Measurements from ENCODE around the gene PAQR8.

The PAQR8 gene

GRCh38 chr6:52333840-52334200, 28.1 kb upstream of the PAQR8 start:
- TF ChIP-seq, protein P1, sequence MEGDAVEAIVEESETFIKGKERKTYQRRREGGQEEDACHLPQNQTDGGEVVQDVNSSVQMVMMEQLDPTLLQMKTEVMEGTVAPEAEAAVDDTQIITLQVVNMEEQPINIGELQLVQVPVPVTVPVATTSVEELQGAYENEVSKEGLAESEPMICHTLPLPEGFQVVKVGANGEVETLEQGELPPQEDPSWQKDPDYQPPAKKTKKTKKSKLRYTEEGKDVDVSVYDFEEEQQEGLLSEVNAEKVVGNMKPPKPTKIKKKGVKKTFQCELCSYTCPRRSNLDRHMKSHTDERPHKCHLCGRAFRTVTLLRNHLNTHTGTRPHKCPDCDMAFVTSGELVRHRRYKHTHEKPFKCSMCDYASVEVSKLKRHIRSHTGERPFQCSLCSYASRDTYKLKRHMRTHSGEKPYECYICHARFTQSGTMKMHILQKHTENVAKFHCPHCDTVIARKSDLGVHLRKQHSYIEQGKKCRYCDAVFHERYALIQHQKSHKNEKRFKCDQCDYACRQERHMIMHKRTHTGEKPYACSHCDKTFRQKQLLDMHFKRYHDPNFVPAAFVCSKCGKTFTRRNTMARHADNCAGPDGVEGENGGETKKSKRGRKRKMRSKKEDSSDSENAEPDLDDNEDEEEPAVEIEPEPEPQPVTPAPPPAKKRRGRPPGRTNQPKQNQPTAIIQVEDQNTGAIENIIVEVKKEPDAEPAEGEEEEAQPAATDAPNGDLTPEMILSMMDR (conservative IDR thresholded peaks at IDR 0.05; ENCODE audit: control insufficient read depth, insufficient read depth, low read depth, low read length): no peak
- no peak for DNase-seq (ENCODE audit: low read depth)
- H3K4me3 ChIP-seq (ENCODE audit: control insufficient read depth, low read depth, low read length): no peak overlapping the region

DNA sequence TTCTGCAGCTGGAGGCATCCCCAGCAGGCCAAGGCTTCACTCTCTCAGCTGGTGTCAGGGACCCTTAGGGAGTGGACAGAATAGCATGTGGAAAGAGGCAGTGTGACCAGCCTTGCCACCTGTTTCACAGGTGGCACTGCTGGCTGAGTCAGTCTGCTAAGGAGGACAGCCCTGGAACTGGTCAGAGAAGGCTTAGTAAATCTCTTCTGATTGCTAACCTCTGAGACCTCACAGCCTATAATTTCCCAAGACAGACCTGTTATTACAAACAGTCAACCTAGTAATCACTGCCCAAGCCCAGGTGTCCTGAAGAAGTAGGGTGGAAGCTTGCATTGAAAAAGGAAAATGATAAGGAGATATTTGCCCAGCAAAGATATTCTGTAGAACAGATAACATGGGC, 26.4 kb upstream of the PAQR8 start:
- TF ChIP-seq, protein P1 (conservative IDR thresholded peaks at IDR 0.05; ENCODE audit: control insufficient read depth, insufficient read depth, low read depth, low read length): no peak

DNA sequence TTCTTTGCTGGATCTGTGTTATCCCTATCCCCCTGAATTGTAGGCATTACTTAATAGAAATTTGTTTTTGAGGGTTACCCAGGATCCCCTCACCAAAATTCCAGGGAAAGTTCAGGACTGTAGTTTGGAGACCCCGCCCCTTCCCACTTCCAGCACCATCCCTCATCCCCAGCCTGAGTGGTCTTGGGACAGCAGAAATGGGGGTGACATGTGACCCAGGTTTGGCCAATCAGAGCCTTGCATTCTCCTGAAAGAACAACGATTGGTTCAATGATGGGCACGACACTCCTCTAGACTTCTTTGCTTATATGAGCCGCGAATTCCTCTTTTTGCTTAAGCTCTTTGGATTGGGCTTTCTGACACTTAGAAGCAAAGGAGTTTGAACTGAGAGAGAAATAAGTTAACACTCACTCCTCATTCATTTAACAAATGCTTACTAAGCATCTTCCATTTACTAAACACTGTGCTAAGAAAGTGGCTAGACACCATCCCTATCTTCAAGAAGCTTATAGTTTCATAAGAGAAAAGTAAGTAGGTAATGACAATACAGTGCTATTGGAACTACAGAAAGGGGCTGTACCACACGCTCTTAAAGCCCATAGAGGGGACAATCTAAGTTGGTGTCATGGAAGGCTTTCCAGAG, 24.9 kb upstream of the PAQR8 start:
- no peak for DNase-seq (ENCODE audit: low read depth)
- TF ChIP-seq, protein P1 (conservative IDR thresholded peaks at IDR 0.05; ENCODE audit: control insufficient read depth, insufficient read depth, low read depth, low read length): no peak
- no peak overlapping the region for H3K4me3 ChIP-seq (ENCODE audit: control insufficient read depth, low read depth, low read length)

More for the DNA sequence above, 26.4 kb upstream of the PAQR8 start:
- H3K4me3 ChIP-seq (ENCODE audit: control insufficient read depth, low read depth, low read length): no peak overlapping the region
- no peak for DNase-seq (ENCODE audit: low read depth)

DNA sequence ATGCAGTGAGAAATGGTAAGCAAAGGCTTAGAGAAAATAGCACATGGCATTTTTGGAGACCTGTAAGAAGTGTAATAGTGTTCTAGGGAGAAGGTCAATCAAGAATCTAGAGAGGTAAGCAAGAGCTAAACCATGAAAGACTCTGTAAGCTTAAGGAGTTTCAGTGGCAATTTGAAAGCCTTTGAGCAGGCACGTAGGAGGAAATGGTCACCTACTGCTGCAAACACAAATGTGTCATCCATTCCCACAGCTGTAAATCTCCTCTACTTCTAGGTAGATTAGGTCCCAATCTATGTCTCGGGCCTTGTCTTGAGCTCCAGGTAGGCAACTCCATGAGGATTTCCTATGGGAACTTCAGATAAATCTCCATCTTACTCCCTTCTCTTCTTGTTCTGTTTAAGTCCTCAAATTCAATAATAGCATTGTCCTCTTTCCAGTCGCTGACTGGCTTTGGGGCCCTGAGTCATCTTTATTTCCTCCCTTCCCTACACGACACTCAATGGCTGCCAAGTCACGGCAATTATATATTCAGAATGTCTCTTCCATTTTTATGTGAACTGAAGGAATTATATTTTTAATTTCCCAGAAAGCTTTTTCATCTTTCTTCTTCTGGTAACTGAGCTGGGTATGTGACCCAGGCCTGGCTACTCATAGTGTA, 24.2 kb upstream of the PAQR8 start:
- no peak for DNase-seq (ENCODE audit: low read depth)
- no peak overlapping the region for H3K4me3 ChIP-seq (ENCODE audit: control insufficient read depth, low read depth, low read length)
- TF ChIP-seq, protein P1 (conservative IDR thresholded peaks at IDR 0.05; ENCODE audit: control insufficient read depth, insufficient read depth, low read depth, low read length): no peak

DNA sequence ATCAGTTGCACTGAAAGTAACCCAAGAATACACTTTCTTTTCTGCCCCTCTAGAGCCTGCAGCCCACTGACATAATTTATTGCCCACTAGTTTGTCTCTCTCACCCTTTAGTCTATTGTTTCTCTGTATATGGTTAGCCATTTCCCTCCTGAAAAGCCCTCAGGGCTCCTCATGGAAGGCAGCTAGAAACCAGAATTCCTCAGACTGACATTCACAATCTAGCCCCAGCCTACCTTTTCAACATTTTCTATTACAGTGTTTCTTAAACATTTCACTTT, 21.4 kb upstream of the PAQR8 start:
- no peak overlapping the region for H3K4me3 ChIP-seq (ENCODE audit: control insufficient read depth, low read depth, low read length)
- no peak for DNase-seq (ENCODE audit: low read depth)
- TF ChIP-seq, protein P1 (conservative IDR thresholded peaks at IDR 0.05; ENCODE audit: control insufficient read depth, insufficient read depth, low read depth, low read length): no peak

- no peak for DNase-seq (ENCODE audit: low read depth)
- TF ChIP-seq, protein P1 (conservative IDR thresholded peaks at IDR 0.05; ENCODE audit: control insufficient read depth, insufficient read depth, low read depth, low read length): no peak
- no peak overlapping the region for H3K4me3 ChIP-seq (ENCODE audit: control insufficient read depth, low read depth, low read length)
These were observed 20.2 kb upstream of the PAQR8 start for GRCh38 chr6:52341561-52342260.

Measured in fibroblast of mammary gland (primary cell).